ENCODE measurements around the gene FLNB.

FLNB gene

GRCh38 chr3:58008141-58009025, at the start of gene FLNB:
TSS of gene FLNB (plus strand) at chr3:58008422. CDS start at chr3:58008565, 143 bp downstream.
- Histone ChIP-seq H3K4me3 (ENCODE audit: low read depth, low read length) (peak within 1 kb of the TSS; percentile 99), H3K36me3 (ENCODE audit: control insufficient read depth in 2 of 2, insufficient read depth in 1 of 2, low read length in 2 of 2) (no peaks in the 10 kb centered on the region), H3K4me1 (ENCODE audit: control insufficient read depth, insufficient read depth, low read length) (0 out of 2 replicates have a peak, but pooled peaks cover 3% of the 10 kb centered on the region), H3K27ac (ENCODE audit: extremely low read depth, low read depth, low read length) (peak within 1 kb of the TSS; percentile 72; the same call in 1 of the 2 replicates), H3K9me3 (ENCODE audit: control insufficient read depth, insufficient read depth, low read depth, low read length) (no peaks in the 10 kb centered on the region)
- POLR2A ChIA-PET = interaction anchor here (0.5 to 1.5 kb wide), 5 partner anchors 41 to 159 kb away, joined by 3 to 10 read pairs (median 3); no protein-coding TSS in a partner anchor
- CTCF ChIA-PET = interaction anchor here (0.6 to 1.9 kb wide), 13 partner anchors 10 to 378 kb away, joined by 3 to 6 read pairs (median 3); no protein-coding TSS in a partner anchor
- TF ChIP-seq ZNF350 (tag by site-specific recombination; IDR thresholded peaks at IDR 0.05) (no peak), SP3 (tag by site-specific recombination; IDR thresholded peaks at IDR 0.05) (no peak), ZNF658 (tag by site-specific recombination; IDR thresholded peaks at IDR 0.05) (no peak), ZNF140 (tag by site-specific recombination; IDR thresholded peaks at IDR 0.05) (no peak), ZNF175 (tag by site-specific recombination; IDR thresholded peaks at IDR 0.05) (no peak), ZNF2 (tag by site-specific recombination; IDR thresholded peaks at IDR 0.05) (peak; percentile 59; the same call in 1 of the 2 replicates), ZNF488 (tag by site-specific recombination; IDR thresholded peaks at IDR 0.05) (no peak), ZNF423 (tag by site-specific recombination; IDR thresholded peaks at IDR 0.05) (no peak), ZXDB (tag by site-specific recombination; IDR thresholded peaks at IDR 0.05) (peak; percentile 65), ZNF521 (tag by site-specific recombination; IDR thresholded peaks at IDR 0.05) (no peak), ZNF610 (tag by site-specific recombination; IDR thresholded peaks at IDR 0.05; ENCODE audit: borderline replicate concordance) (no peak), ZNF138 (tag by site-specific recombination; IDR thresholded peaks at IDR 0.05; ENCODE audit: borderline replicate concordance) (no peak), ZNF513 (tag by site-specific recombination; IDR thresholded peaks at IDR 0.05) (no peak), ZNF792 (tag by site-specific recombination; IDR thresholded peaks at IDR 0.05) (0 out of 2 replicates have a peak, but pooled peaks have one; percentile 95), GLI2 (tag by site-specific recombination; IDR thresholded peaks at IDR 0.05; ENCODE audit: borderline replicate concordance, low read depth) (no peak), BCL6B (tag by site-specific recombination; IDR thresholded peaks at IDR 0.05) (no peak), ZNF791 (tag by site-specific recombination; IDR thresholded peaks at IDR 0.05) (no peak), ZNF324 (tag by site-specific recombination; IDR thresholded peaks at IDR 0.05) (no peak), CTCF (tag by site-specific recombination; IDR thresholded peaks at IDR 0.05) (no peak; the same call in 1 of the 2 replicates), ZNF114 (tag by site-specific recombination; IDR thresholded peaks at IDR 0.05) (no peak), ZNF23 (tag by site-specific recombination; IDR thresholded peaks at IDR 0.05; ENCODE audit: borderline replicate concordance) (no peak), ZNF10 (tag by site-specific recombination; IDR thresholded peaks at IDR 0.05) (no peak), ZNF341 (tag by site-specific recombination; IDR thresholded peaks at IDR 0.05; ENCODE audit: low read depth) (peak; percentile 43), OVOL3 (tag by site-specific recombination; IDR thresholded peaks at IDR 0.05) (no peak), ZNF37A (tag by site-specific recombination; IDR thresholded peaks at IDR 0.05) (no peak), PATZ1 (tag by site-specific recombination; IDR thresholded peaks at IDR 0.05) (peak; percentile 37; the same call in 1 of the 2 replicates), ZNF544 (tag by site-specific recombination; IDR thresholded peaks at IDR 0.05) (no peak), ZBTB48 (tag by site-specific recombination; IDR thresholded peaks at IDR 0.05) (peak; percentile 46; the same call in 1 of the 2 replicates), ZIC2 (tag by site-specific recombination; IDR thresholded peaks at IDR 0.05) (peak; percentile 70; the same call in 1 of the 2 replicates), ZNF404 (tag by site-specific recombination; IDR thresholded peaks at IDR 0.05) (no peak), ZFP69B (tag by site-specific recombination; IDR thresholded peaks at IDR 0.05) (no peak), TRIM28 (IDR thresholded peaks at IDR 0.05; ENCODE audit: borderline replicate concordance, low read length) (no peak)

Measured in HEK293 (cell line).